MM.1S (cell line): ENCODE measurements around the gene CNTN5.

Source experiments
- CTCF ChIP-seq: fragments of 300-600 bp; sonication (generic); IDR thresholded peaks from 2 replicates; pipeline ENCODE4 v1.5.1; 2016; ENCODE audit warnings: antibody characterized with exemption, low read length, mixed read lengths
- EZH2 ChIP-seq: fragments of 300-600 bp; sonication (generic); optimal IDR thresholded peaks from 2 replicates; pipeline ENCODE3; 2017; ENCODE audit warnings: low read depth, mild to moderate bottlenecking, antibody characterized with exemption, low read length, mixed read lengths

- no peak for TF ChIP-seq CTCF
- no peak for TF ChIP-seq EZH2
Observed at GRCh38 chr11:99464985-99465384, 444.2 kb downstream of the CNTN5 start.
